NAMALWA (cell line): ENCODE data around the gene TIGD6.
"Not testable (repeated sequence)": the region's sequence is repeated elsewhere in the genome, so short reads cannot be mapped to it uniquely, and the experiment has no call there.

Experiments used
- DNase-seq: peaks from one replicate; pipeline ENCODE4 v3.0.0-alpha.2; 2015; ENCODE audit warnings: low spot score

The TIGD6 gene

GRCh38 chr5:149975409-149975808 is 25.0 kb downstream of the TIGD6 start:
- DNase-seq, result no peak

GRCh38 chr5:149969181-149969930 is 31.1 kb downstream of the TIGD6 start:
- no peak for DNase-seq

GRCh38 chr5:149966946-149967345 is 33.5 kb downstream of the TIGD6 start:
- DNase-seq, result no peak

- DNase-seq, result no peak
Measured at GRCh38 chr5:149963729-149964128, 36.7 kb downstream of the TIGD6 start.

GRCh38 chr5:149962601-149963300 is 37.7 kb downstream of the TIGD6 start:
- DNase-seq, result no peak

GRCh38 chr5:149961957-149962409 is 38.5 kb downstream of the TIGD6 start:
- peak; percentile 48 for DNase-seq

GRCh38 chr5:149961186-149961685 is 39.2 kb downstream of the TIGD6 start:
- peak; percentile 19 for DNase-seq

GRCh38 chr5:149960272-149961185 is 39.9 kb downstream of the TIGD6 start, which contains the start of gene SLC26A2:
TSS of gene SLC26A2 (plus strand) at chr5:149960758. CDS start at chr5:149977653, 16,895 bp downstream.
- DNase-seq, result peak; percentile 97

- peak; percentile 81 for DNase-seq
Measured at GRCh38 chr5:149959406-149960236, 40.8 kb downstream of the TIGD6 start.

- no peak for DNase-seq
Measured at GRCh38 chr5:149957855-149958254, 42.6 kb downstream of the TIGD6 start.

GRCh38 chr5:149956685-149957084 is 43.8 kb downstream of the TIGD6 start:
- no peak for DNase-seq

GRCh38 chr5:149954798-149955197 is 45.7 kb downstream of the TIGD6 start:
- DNase-seq, result no peak

GRCh38 chr5:149953436-149954121 is 46.9 kb downstream of the TIGD6 start:
- DNase-seq, result no peak

GRCh38 chr5:149951138-149951749 is 49.2 kb downstream of the TIGD6 start:
- DNase-seq, result peak; percentile 21

- no peak for DNase-seq
Measured at GRCh38 chr5:149948993-149949392, 51.5 kb downstream of the TIGD6 start.

- no peak for DNase-seq
Measured at GRCh38 chr5:149946118-149946517, 54.3 kb downstream of the TIGD6 start.

GRCh38 chr5:149944666-149945065 is 55.8 kb downstream of the TIGD6 start, which contains the start of gene PDE6A:
TSS of gene PDE6A (minus strand) at chr5:149944793. CDS start at chr5:149944673, 120 bp downstream.
- DNase-seq, result no peak

GRCh38 chr5:149943177-149943949 is 57.1 kb downstream of the TIGD6 start:
- DNase-seq, result not testable (repeated sequence)
